Natural killer cell (primary cell): ENCODE results near the gene KLHL30. TPM values are rescaled to one million over a fixed set of nuclear protein-coding genes. Genes with fewer than 3 reads are reported as not detected.

Experiments
- ATAC-seq, 3 donors: fragments of 150-1000 bp in 2 of 3; fragments of 200-7000 bp in 1 of 3; cut with Tn5 transposase; 1 replicate in 1 of 3; 2 replicates in 2 of 3; pipeline ENCODE4 v1.10.0; 2021; ENCODE audit warnings: mild to moderate bottlenecking in 2 of 3, moderate library complexity in 2 of 3
- DNase-seq, 2 donors: peaks; one replicate each; pipeline versions ENCODE4 v3.0.0 to v3.0.0-alpha.2; 2013 to 2021; ENCODE audit warnings: mixed read lengths in 1 of 2
- H3K27ac ChIP-seq: one replicate; pipeline ENCODE4 v1.5.1; 2013; ENCODE audit warnings: mild to moderate bottlenecking, low read length
- H3K27me3 ChIP-seq: one replicate; pipeline ENCODE4 v1.6.1; 2013; ENCODE audit warnings: low read length; ENCODE audit not compliant: control insufficient read depth, insufficient read depth
- H3K36me3 ChIP-seq: one replicate; pipeline ENCODE4 v1.6.1; 2013; ENCODE audit warnings: low read length; ENCODE audit not compliant: control insufficient read depth, insufficient read depth
- H3K4me1 ChIP-seq: one replicate; pipeline ENCODE4 v1.6.1; 2013; ENCODE audit warnings: low read length; ENCODE audit not compliant: control insufficient read depth, insufficient read depth
- H3K4me3 ChIP-seq: one replicate; pipeline ENCODE4 v1.5.1; 2013; ENCODE audit warnings: low read length
- H3K9me3 ChIP-seq: one replicate; pipeline ENCODE4 v1.6.1; 2013; ENCODE audit warnings: low read length; ENCODE audit not compliant: control insufficient read depth, insufficient read depth
- H3K27ac Mint-ChIP-seq, 2 donors: one replicate each; pipeline ENCODE4 v1.8.0; 2022; ENCODE audit warnings: mild to moderate bottlenecking in 2 of 2, mixed read lengths in 2 of 2, moderate library complexity in 1 of 2
- H3K27me3 Mint-ChIP-seq, 2 donors: one replicate each; pipeline ENCODE4 v1.8.0; 2022; ENCODE audit warnings: low read depth in 2 of 2, mixed read lengths in 2 of 2
- H3K36me3 Mint-ChIP-seq: one replicate; pipeline ENCODE4 v1.8.0; 2022; ENCODE audit warnings: mixed read lengths
- H3K4me1 Mint-ChIP-seq, 2 donors: one replicate each; pipeline ENCODE4 v1.8.0; 2022; ENCODE audit warnings: mixed read lengths in 2 of 2
- H3K4me3 Mint-ChIP-seq: one replicate; pipeline ENCODE4 v1.8.0; 2022; ENCODE audit warnings: mild to moderate bottlenecking, moderate library complexity, mixed read lengths
- H3K9me3 Mint-ChIP-seq, 2 donors: one replicate each; pipeline ENCODE4 v1.8.0; 2022; ENCODE audit warnings: mixed read lengths in 2 of 2
- CTCF ChIP-seq: fragments of 200-600 bp; IDR thresholded peaks from one replicate; pipeline ENCODE4 v1.8.0; 2022; ENCODE audit warnings: antibody characterized with exemption
- WGBS: methylation state at CpG from one replicate; pipeline ENCODE4 v1.1.7; 2013; ENCODE audit warnings: missing lambda C conversion rate; ENCODE audit not compliant: insufficient coverage; 5-methylcytosine and 5-hydroxymethylcytosine counted together
- intact Hi-C: fragments of 100-400 bp; cut with micrococcal nuclease; formaldehyde crosslinking; loops from one replicate; pipeline ENCODE4 v1.14.2; 2022
- total RNA-seq, 4 donors: library from RNA; stranded (reverse); fragments of 120-200 nt in 1 of 4; gene quantifications; one replicate each; pipeline versions ENCODE4 v1.2.3 to v1.2.4, GENCODE V29; 2013 to 2022

KLHL30 gene
- total RNA-seq, 3 donors from 2014 or later (not counting 1 experiment from before 2014, with no cell fraction given), result not detected

- Mint-ChIP-seq H3K4me1 (peaks cover 7 to 16% of the 10 kb centered on the region in 2 donors), H3K27me3 (peaks cover 0 to 7% of the 10 kb centered on the region in 2 donors), H3K4me3 (peak within 1 kb of the TSS; percentile 85), H3K36me3 (no peaks in the 10 kb centered on the region), H3K27ac (no peak within 1 kb of the TSS), H3K9me3 (no peaks in the 10 kb centered on the region)
- DNase-seq (peak; percentile 55 to 64), ATAC-seq (peak; percentile 75 to 95 (median 84))
- Histone ChIP-seq H3K4me3 (no peak within 1 kb of the TSS), H3K27me3 (peaks cover 11% of the 10 kb centered on the region), H3K4me1 (peaks cover 22% of the 10 kb centered on the region), H3K36me3 (no peaks in the 10 kb centered on the region), H3K9me3 (no peaks in the 10 kb centered on the region), H3K27ac (no peak within 1 kb of the TSS)
- peak; percentile 47 for TF ChIP-seq CTCF
- WGBS, result 9% methylated on average over 54 of the region's 61 CpGs
- intact Hi-C loops, result no loop called here
Measured at GRCh38 chr2:238158509-238159070, 20.1 kb downstream of the KLHL30 start, which contains the start of gene ERFE. Gene ERFE (plus strand): TSS chr2:238158970. CDS start chr2:238159008, 38 bp downstream.

GRCh38 chr2:238159071-238159539 is 20.6 kb downstream of the KLHL30 start:
- DNase-seq, result peak in 1 of 2 donors; percentile 36
- WGBS, result under 1% methylated on average over 52 of the region's 52 CpGs
- H3K4me1 Mint-ChIP-seq, result peaks cover 7 to 16% of the 10 kb centered on the region in 2 donors
- no peak overlapping the region for H3K27ac Mint-ChIP-seq
- no peaks in the 10 kb centered on the region for H3K9me3 Mint-ChIP-seq
- peaks cover 11% of the 10 kb centered on the region for H3K27me3 ChIP-seq
- peak; percentile 29 to 45 (median 40) for ATAC-seq
- peaks cover 0 to 7% of the 10 kb centered on the region in 2 donors for H3K27me3 Mint-ChIP-seq
- intact Hi-C loops, result no loop called here
- H3K36me3 ChIP-seq, result no peaks in the 10 kb centered on the region
- H3K4me1 ChIP-seq, result peaks cover 22% of the 10 kb centered on the region
- no peak overlapping the region for H3K27ac ChIP-seq
- H3K9me3 ChIP-seq, result no peaks in the 10 kb centered on the region
- no peak for TF ChIP-seq CTCF
- no peaks in the 10 kb centered on the region for H3K36me3 Mint-ChIP-seq
- peak overlapping the region; percentile 85 for H3K4me3 Mint-ChIP-seq
- H3K4me3 ChIP-seq, result no peak overlapping the region

- peaks cover 11% of the 10 kb centered on the region for H3K27me3 ChIP-seq
- ATAC-seq, result no peak
- no peaks in the 10 kb centered on the region for H3K9me3 Mint-ChIP-seq
- no peaks in the 10 kb centered on the region for H3K9me3 ChIP-seq
- H3K27ac ChIP-seq, result no peak overlapping the region
- 46% methylated on average over 10 of the region's 10 CpGs for WGBS
- no peak for DNase-seq
- no peaks in the 10 kb centered on the region for H3K36me3 Mint-ChIP-seq
- H3K27me3 Mint-ChIP-seq, result peaks cover 0 to 8% of the 10 kb centered on the region in 2 donors
- peaks cover 7 to 16% of the 10 kb centered on the region in 2 donors for H3K4me1 Mint-ChIP-seq
- no peak for TF ChIP-seq CTCF
- no peaks in the 10 kb centered on the region for H3K36me3 ChIP-seq
- peaks cover 22% of the 10 kb centered on the region for H3K4me1 ChIP-seq
- no peak overlapping the region for H3K27ac Mint-ChIP-seq
- no peak overlapping the region for H3K4me3 ChIP-seq
- H3K4me3 Mint-ChIP-seq, result peak overlapping the region; percentile 85
- intact Hi-C loops, result loop anchor here (1.0 kb wide), 1 partner anchor 104 kb away; no protein-coding TSS in a partner anchor
Measured at GRCh38 chr2:238159661-238160205, 21.3 kb downstream of the KLHL30 start.
